GM21526 (cell line): ENCODE results near the gene AK9.

Experiments
- ATAC-seq: cut with Tn5 transposase; IDR thresholded peaks from one replicate; pipeline ENCODE4 v1.9.1; 2021; ENCODE audit warnings: moderate library complexity; ENCODE audit not compliant: unreplicated experiment, low FRiP score

The AK9 gene

GRCh38 chr6:109485266-109485935 is 205.6 kb downstream of the AK9 start:
- no peak for ATAC-seq

GRCh38 chr6:109484122-109484521 is 206.9 kb downstream of the AK9 start:
- ATAC-seq, result no peak

- ATAC-seq, result no peak
Observed at GRCh38 chr6:109483735-109484057, 207.3 kb downstream of the AK9 start.

- ATAC-seq, result peak; percentile 86
Observed at GRCh38 chr6:109482905-109483734, 207.9 kb downstream of the AK9 start, which contains the start of gene ZBTB24. ZBTB24 (minus strand) TSS chr6:109483219; CDS start chr6:109482026, 1,193 bp downstream.

- ATAC-seq, result no peak
Observed at GRCh38 chr6:109480993-109481480, 210.0 kb downstream of the AK9 start.

GRCh38 chr6:109478841-109479624 is 212.0 kb downstream of the AK9 start:
- ATAC-seq, result no peak

GRCh38 chr6:109478222-109478805 is 212.7 kb downstream of the AK9 start:
- no peak for ATAC-seq

GRCh38 chr6:109477725-109478124 is 213.3 kb downstream of the AK9 start:
- ATAC-seq, result no peak

- no peak for ATAC-seq
Observed at GRCh38 chr6:109477184-109477583, 213.8 kb downstream of the AK9 start.

- ATAC-seq, result no peak
Observed at GRCh38 chr6:109475625-109476024, 215.4 kb downstream of the AK9 start.

GRCh38 chr6:109474995-109475394 is 216.0 kb downstream of the AK9 start:
- ATAC-seq, result no peak

GRCh38 chr6:109473120-109473519 is 217.9 kb downstream of the AK9 start:
- no peak for ATAC-seq

GRCh38 chr6:109472132-109472995 is 218.6 kb downstream of the AK9 start:
- ATAC-seq, result no peak

- no peak for ATAC-seq
Observed at GRCh38 chr6:109471105-109471810, 219.7 kb downstream of the AK9 start.

- no peak for ATAC-seq
Observed at GRCh38 chr6:109469591-109470189, 221.3 kb downstream of the AK9 start.

- ATAC-seq, result no peak
Observed at GRCh38 chr6:109467696-109468095, 223.3 kb downstream of the AK9 start.

GRCh38 chr6:109466212-109466923 is 224.6 kb downstream of the AK9 start:
- ATAC-seq, result no peak

- no peak for ATAC-seq
Observed at GRCh38 chr6:109465772-109466171, 225.2 kb downstream of the AK9 start.
